Mesenchymal stem cell (in vitro differentiated cells and primary cell): ENCODE measurements around the gene ATF6.

ENCODE experiments used
- DNase-seq: peaks from one replicate; pipeline ENCODE4 v3.0.0-alpha.2; 2013
- H2AFZ ChIP-seq: one replicate; pipeline ENCODE4 v1.6.1; 2013; ENCODE audit warnings: low read depth, mild to moderate bottlenecking, control low read depth, inconsistent platforms, low read length, moderate library complexity
- H2AK5ac ChIP-seq: 2 replicates; pipeline ENCODE4 v1.6.1; 2013; ENCODE audit warnings: low read length, moderate library complexity, mild to moderate bottlenecking, inconsistent platforms; ENCODE audit not compliant: severe bottlenecking
- H2BK120ac ChIP-seq: one replicate; pipeline ENCODE4 v1.6.1; 2013; ENCODE audit warnings: low read depth, mild to moderate bottlenecking, inconsistent platforms, low read length, moderate library complexity
- H2BK12ac ChIP-seq, 2 experiments: one replicate each; pipeline ENCODE4 v1.6.1; 2013; ENCODE audit warnings: inconsistent platforms in 2 of 2, low read length in 2 of 2, mild to moderate bottlenecking in 2 of 2, moderate library complexity in 2 of 2, control low read depth in 1 of 2
- H2BK15ac ChIP-seq: one replicate; pipeline ENCODE4 v1.6.1; 2013; ENCODE audit warnings: mild to moderate bottlenecking, low read depth, inconsistent platforms; ENCODE audit not compliant: poor library complexity, severe bottlenecking
- H2BK5ac ChIP-seq: 2 replicates; pipeline ENCODE4 v1.6.1; 2013; ENCODE audit warnings: low read depth, mild to moderate bottlenecking, low read length, control low read depth, inconsistent platforms; ENCODE audit not compliant: poor library complexity, severe bottlenecking
- H3K14ac ChIP-seq, 2 experiments: one replicate each; pipeline ENCODE4 v1.6.1; 2013; ENCODE audit warnings: inconsistent platforms in 2 of 2, low read length in 2 of 2, control low read depth in 1 of 2, mild to moderate bottlenecking in 1 of 2, moderate library complexity in 1 of 2
- H3K18ac ChIP-seq, 2 experiments: one replicate each; pipeline ENCODE4 v1.6.1; 2013; ENCODE audit warnings: inconsistent platforms in 2 of 2, low read length in 2 of 2, control low read depth in 1 of 2, low read depth in 1 of 2, mild to moderate bottlenecking in 1 of 2
- H3K23ac ChIP-seq, 2 experiments: one replicate each; pipeline ENCODE4 v1.6.1; 2013; ENCODE audit warnings: inconsistent platforms in 2 of 2, low read length in 2 of 2, mild to moderate bottlenecking in 2 of 2, moderate library complexity in 2 of 2, control low read depth in 1 of 2
- H3K27ac ChIP-seq: 2 replicates; pipeline ENCODE4 v1.5.1; 2013; ENCODE audit warnings: mild to moderate bottlenecking, moderate library complexity, low read length, control low read depth, inconsistent platforms; ENCODE audit not compliant: poor library complexity, severe bottlenecking
- H3K27me3 ChIP-seq, 2 experiments: 2 replicates each; pipeline versions ENCODE4 v1.6.1 to v1.7.0; 2013; ENCODE audit warnings: low read length in 2 of 2, mild to moderate bottlenecking in 2 of 2, moderate library complexity in 2 of 2, control low read depth in 1 of 2, inconsistent platforms in 1 of 2; ENCODE audit not compliant: control insufficient read depth in 1 of 2, insufficient read depth in 1 of 2
- H3K36me3 ChIP-seq, 2 experiments: 2 replicates each; pipeline versions ENCODE4 v1.6.1 to v1.7.0; 2013; ENCODE audit warnings: low read length in 2 of 2, control low read depth in 1 of 2, inconsistent platforms in 1 of 2, low read depth in 1 of 2, mild to moderate bottlenecking in 1 of 2; ENCODE audit not compliant: insufficient read depth in 2 of 2, control insufficient read depth in 1 of 2
- H3K4ac ChIP-seq, 2 experiments: one replicate each; pipeline ENCODE4 v1.6.1; 2013; ENCODE audit warnings: inconsistent platforms in 2 of 2, low read length in 2 of 2, mild to moderate bottlenecking in 2 of 2, moderate library complexity in 2 of 2, control low read depth in 1 of 2, low read depth in 1 of 2
- H3K4me1 ChIP-seq: 2 replicates; pipeline ENCODE4 v1.6.1; 2013; ENCODE audit warnings: low read depth, low read length, control low read depth; ENCODE audit not compliant: control insufficient read depth, insufficient read depth
- H3K4me2 ChIP-seq: 2 replicates; pipeline ENCODE4 v1.6.1; 2013; ENCODE audit warnings: low read length, mild to moderate bottlenecking, inconsistent platforms; ENCODE audit not compliant: poor library complexity, severe bottlenecking
- H3K4me3 ChIP-seq, 2 experiments: 2 replicates each; pipeline versions ENCODE4 v1.5.1 to v1.7.0; 2013; ENCODE audit warnings: low read length in 2 of 2, mild to moderate bottlenecking in 2 of 2, control low read depth in 1 of 2, low read depth in 1 of 2; ENCODE audit not compliant: insufficient read depth in 1 of 2
- H3K79me1 ChIP-seq: replicated peaks from 2 replicates; pipeline ENCODE4 v1.6.1; 2013; ENCODE audit warnings: mild to moderate bottlenecking, control low read depth, low read length, inconsistent platforms; ENCODE audit not compliant: poor library complexity, severe bottlenecking
- H3K9ac ChIP-seq: 2 replicates; pipeline ENCODE4 v1.7.0; 2013; ENCODE audit warnings: mild to moderate bottlenecking, low read length, moderate library complexity
- H3K9me3 ChIP-seq: 2 replicates; pipeline ENCODE4 v1.7.0; 2013; ENCODE audit warnings: mild to moderate bottlenecking, low read length; ENCODE audit not compliant: control insufficient read depth
- H4K8ac ChIP-seq: one replicate; pipeline ENCODE4 v1.6.1; 2013; ENCODE audit warnings: inconsistent platforms, mild to moderate bottlenecking, low read length, moderate library complexity
- H4K91ac ChIP-seq: one replicate; pipeline ENCODE4 v1.6.1; 2013; ENCODE audit warnings: mild to moderate bottlenecking, low read length, inconsistent platforms
- WGBS: methylation state at CpG from one replicate; pipeline ENCODE4 v1.1.7; 2013; ENCODE audit warnings: mixed read lengths; 5-methylcytosine and 5-hydroxymethylcytosine counted together

ATF6 gene

GRCh38 chr1:161981126-161981525 lies 215.0 kb downstream of the ATF6 start:
- Histone ChIP-seq H2BK120ac (no peak overlapping the region), H2AK5ac (no peak overlapping the region), H3K27ac (no peak overlapping the region), H4K8ac (no peak overlapping the region), H4K91ac (peak overlapping the region; percentile 8), H3K23ac (no peak overlapping the region), H3K4me1 (peaks cover 2% of the 10 kb centered on the region), H3K79me1 (no peaks in the 10 kb centered on the region), H2BK12ac (no peak overlapping the region), H3K9me3 (no peaks in the 10 kb centered on the region), H3K36me3 (peaks cover 31 to 40% of the 10 kb centered on the region in 2 experiments), H2BK15ac (no peak overlapping the region), H2AFZ (no peak overlapping the region), H3K4me3 (no peak overlapping the region), H2BK5ac (no peak overlapping the region), H3K4ac (no peak overlapping the region), H3K14ac (no peak overlapping the region), H3K27me3 (peaks cover 0 to 5% of the 10 kb centered on the region in 2 experiments), H3K18ac (no peak overlapping the region), H3K4me2 (no peak overlapping the region), H3K9ac (no peak overlapping the region)
- DNase-seq = no peak
- 90% methylated on average over 8 of the region's 8 CpGs for WGBS

- Histone ChIP-seq H2BK15ac (no peak overlapping the region), H3K14ac (no peak overlapping the region), H3K23ac (no peak overlapping the region), H3K9ac (no peak overlapping the region), H2BK120ac (no peak overlapping the region), H2BK5ac (no peak overlapping the region), H3K27ac (no peak overlapping the region), H3K4me2 (no peak overlapping the region), H3K27me3 (peaks cover 0 to 4% of the 10 kb centered on the region in 2 experiments), H4K8ac (no peak overlapping the region), H3K79me1 (no peaks in the 10 kb centered on the region), H4K91ac (no peak overlapping the region), H2AFZ (no peak overlapping the region), H3K4me3 (no peak overlapping the region), H3K4me1 (peaks cover 7% of the 10 kb centered on the region), H3K36me3 (peaks cover 38 to 40% of the 10 kb centered on the region in 2 experiments), H3K18ac (no peak overlapping the region), H3K4ac (no peak overlapping the region), H2AK5ac (no peak overlapping the region), H2BK12ac (no peak overlapping the region), H3K9me3 (no peaks in the 10 kb centered on the region)
- WGBS = 88% methylated on average over 10 of the region's 11 CpGs
- DNase-seq = no peak
Observed at GRCh38 chr1:161981735-161982506, 215.8 kb downstream of the ATF6 start.

GRCh38 chr1:161982507-161982895 lies 216.4 kb downstream of the ATF6 start:
- H3K36me3 ChIP-seq = peaks cover 41 to 46% of the 10 kb centered on the region in 2 experiments
- no peak overlapping the region for H2AFZ ChIP-seq
- peak overlapping the region in 1 of 2 experiments; percentile 5 for H3K18ac ChIP-seq
- no peak overlapping the region for H4K8ac ChIP-seq
- H3K14ac ChIP-seq = no peak overlapping the region
- H3K27me3 ChIP-seq = no peaks in the 10 kb centered on the region
- no peak overlapping the region for H3K4me2 ChIP-seq
- no peak overlapping the region for H2AK5ac ChIP-seq
- H2BK5ac ChIP-seq = no peak overlapping the region
- H3K4ac ChIP-seq = no peak overlapping the region
- no peak overlapping the region for H3K27ac ChIP-seq
- no peak overlapping the region for H2BK15ac ChIP-seq
- no peak for DNase-seq
- no peak overlapping the region for H4K91ac ChIP-seq
- H3K23ac ChIP-seq = no peak overlapping the region
- peaks cover 7% of the 10 kb centered on the region for H3K4me1 ChIP-seq
- no peak overlapping the region for H3K9ac ChIP-seq
- H2BK12ac ChIP-seq = no peak overlapping the region
- H2BK120ac ChIP-seq = no peak overlapping the region
- peaks cover 4% of the 10 kb centered on the region for H3K9me3 ChIP-seq
- no peaks in the 10 kb centered on the region for H3K79me1 ChIP-seq
- no peak overlapping the region for H3K4me3 ChIP-seq
- 70% methylated on average over 4 of the region's 5 CpGs for whole genome bisulfite sequencing

- Histone ChIP-seq H3K4me3 (no peak overlapping the region), H3K9ac (no peak overlapping the region), H2BK12ac (no peak overlapping the region), H2BK15ac (no peak overlapping the region), H3K79me1 (no peaks in the 10 kb centered on the region), H3K23ac (no peak overlapping the region), H3K36me3 (peaks cover 45 to 50% of the 10 kb centered on the region in 2 experiments), H3K27me3 (no peaks in the 10 kb centered on the region), H2BK120ac (no peak overlapping the region), H2AFZ (no peak overlapping the region), H4K91ac (no peak overlapping the region), H4K8ac (no peak overlapping the region), H3K4ac (no peak overlapping the region), H2BK5ac (no peak overlapping the region), H3K4me1 (peaks cover 7% of the 10 kb centered on the region), H3K4me2 (no peak overlapping the region), H3K27ac (no peak overlapping the region), H3K14ac (no peak overlapping the region), H3K18ac (no peak overlapping the region), H2AK5ac (no peak overlapping the region), H3K9me3 (peaks cover 6% of the 10 kb centered on the region)
- 87% methylated on average over 4 of the region's 9 CpGs for WGBS
- no peak for DNase-seq
Observed at GRCh38 chr1:161982917-161983316, 216.8 kb downstream of the ATF6 start.
